Measurements from ENCODE around the gene PRDM11.

GRCh38 chr11:45162064-45162375 is 15.6 kb downstream of the PRDM11 start:
- TF ChIP-seq CTCF (IDR thresholded peaks at IDR 0.05; ENCODE audit: borderline replicate concordance, extremely low read depth, low read length, poor library complexity, severe bottlenecking) (no peak), EZH2 (IDR thresholded peaks at IDR 0.05; ENCODE audit: borderline replicate concordance, low read depth, low read length, severe bottlenecking) (no peak)

All from DND-41 (cell line).